Measurements from ENCODE around the gene HTR3B. TPM values are rescaled to one million over a fixed set of nuclear protein-coding genes. Genes with fewer than 3 reads are reported as not detected.
A peak's percentile ranks its signal among the peaks of the same experiment; 100 is the strongest.

The HTR3B gene
- under 1 TPM in 1 of 2 donors, not detected in 1; 0.79 TPM for total RNA-seq
- polyA plus RNA-seq (ENCODE audit: insufficient read length in 2 of 2) = under 1 TPM; 0.13 to 0.86 TPM
- long read RNA-seq, donor 1 = 0 reads
- long read RNA-seq, donor 2 = 0 reads
- long read RNA-seq, donor 3 = 0 reads
- long read RNA-seq, donor 4 = 0 reads

DNA sequence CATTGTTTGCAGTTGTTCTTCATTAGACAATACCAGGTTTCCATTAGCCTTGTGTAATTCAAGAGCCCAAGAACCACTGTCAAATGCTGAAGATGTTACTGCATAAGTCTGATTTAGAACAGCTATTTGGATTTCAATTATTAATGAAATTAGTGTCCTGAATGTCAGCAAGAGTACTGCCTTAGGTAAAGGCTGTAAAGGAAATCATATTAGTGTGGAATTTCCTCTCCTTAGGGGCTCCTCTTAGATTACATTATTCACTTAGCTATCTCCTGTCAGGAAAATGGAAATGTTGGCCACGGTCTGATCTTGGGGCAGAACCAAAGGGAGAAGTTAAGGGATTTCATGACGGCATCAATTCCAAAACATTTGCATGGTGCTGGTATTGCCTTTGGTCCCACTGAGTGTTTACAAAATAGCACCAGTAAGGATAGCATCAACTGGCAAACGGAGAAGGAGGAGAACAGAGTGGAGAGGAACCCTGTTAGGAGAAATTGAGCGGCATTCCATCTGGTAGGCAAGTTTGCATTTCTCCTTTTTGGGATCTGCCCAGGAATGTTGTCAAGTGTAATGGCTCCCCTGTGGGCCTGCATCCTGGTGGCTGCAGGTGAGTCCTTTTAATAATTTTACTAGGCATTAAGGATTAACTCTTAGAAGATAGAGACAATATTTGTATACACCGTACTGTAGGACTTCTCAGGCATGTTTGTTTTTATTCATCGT is at the start of gene HTR3B:
Gene HTR3B (plus strand): TSS at position 418 of the 723 bp plus-strand sequence. CDS start 138 bp downstream, at position 556.
- peaks cover 5% of the 10 kb centered on the region for H3K27me3 ChIP-seq (ENCODE audit: control insufficient read depth, insufficient read depth, low read length)
- no peaks in the 10 kb centered on the region for H3K36me3 ChIP-seq (ENCODE audit: control insufficient read depth, insufficient read depth, low read length)
- H3K27ac ChIP-seq (ENCODE audit: low read depth, low read length) = no peak within 1 kb of the TSS
- peak in 1 of 6 donors; percentile 42 for DNase-seq (ENCODE audit: low read depth in 4 of 6, low spot score in 6 of 6)
- 65% methylated on average over 4 of the region's 6 CpGs for WGBS (ENCODE audit: insufficient coverage)
- H3K4me1 ChIP-seq (ENCODE audit: control insufficient read depth, insufficient read depth, low read length) = no peaks in the 10 kb centered on the region
- H3K4me3 ChIP-seq (ENCODE audit: low read depth, low read length) = no peak within 1 kb of the TSS
- no peaks in the 10 kb centered on the region for H3K9me3 ChIP-seq (ENCODE audit: control insufficient read depth, insufficient read depth, low read length)

GRCh38 chr11:113855803-113856202 is 48.8 kb upstream of the HTR3B start:
- H3K4me3 ChIP-seq (ENCODE audit: low read depth, low read length) = no peak overlapping the region
- H3K9me3 ChIP-seq (ENCODE audit: control insufficient read depth, insufficient read depth, low read length) = no peaks in the 10 kb centered on the region
- no peaks in the 10 kb centered on the region for H3K27me3 ChIP-seq (ENCODE audit: control insufficient read depth, insufficient read depth, low read length)
- no peaks in the 10 kb centered on the region for H3K4me1 ChIP-seq (ENCODE audit: control insufficient read depth, insufficient read depth, low read length)
- no peak overlapping the region for H3K27ac ChIP-seq (ENCODE audit: low read depth, low read length)
- peaks cover 18% of the 10 kb centered on the region for H3K36me3 ChIP-seq (ENCODE audit: control insufficient read depth, insufficient read depth, low read length)
- 100% methylated on average over 1 of the region's 6 CpGs for WGBS (ENCODE audit: insufficient coverage)
- DNase-seq (ENCODE audit: low read depth in 4 of 6, low spot score in 6 of 6) = no peak

DNA sequence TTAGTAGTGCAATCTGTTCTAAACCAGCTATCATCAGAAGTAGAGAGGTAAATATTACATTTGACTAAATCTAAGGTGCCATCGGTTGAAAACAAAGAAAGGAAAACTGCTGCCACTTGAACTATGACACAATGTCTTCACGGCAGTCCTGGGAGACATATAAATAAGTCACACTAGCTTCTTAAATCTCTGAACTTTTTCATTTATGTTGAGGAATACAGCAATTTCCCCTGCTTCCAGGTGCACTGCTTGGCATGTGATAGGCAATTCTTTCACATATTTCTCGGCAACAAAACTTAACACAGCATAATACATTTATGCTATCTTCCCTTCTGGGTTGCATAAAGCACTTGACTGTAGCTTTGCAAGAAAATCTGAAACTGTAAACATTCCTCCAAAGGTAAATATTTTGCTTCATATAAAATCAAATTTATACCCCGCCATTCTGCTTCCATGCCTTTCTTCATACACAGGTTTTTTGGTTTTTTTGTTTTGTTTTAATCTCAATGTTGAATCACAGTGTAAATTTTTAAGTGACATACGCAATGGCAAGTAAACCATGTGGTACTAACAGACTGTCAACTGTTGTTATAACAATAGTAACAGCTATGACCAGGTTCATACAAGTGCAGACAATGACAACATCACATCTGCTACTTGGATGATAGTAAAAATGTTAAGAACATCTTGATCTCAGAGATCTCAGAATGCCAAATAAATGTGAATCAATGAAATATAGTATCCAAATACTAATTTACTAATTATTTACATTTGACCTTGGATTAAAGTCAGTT is 47.4 kb upstream of the HTR3B start:
- H3K27me3 ChIP-seq (ENCODE audit: control insufficient read depth, insufficient read depth, low read length) = no peaks in the 10 kb centered on the region
- no peak overlapping the region for H3K27ac ChIP-seq (ENCODE audit: low read depth, low read length)
- H3K9me3 ChIP-seq (ENCODE audit: control insufficient read depth, insufficient read depth, low read length) = no peaks in the 10 kb centered on the region
- no peak for DNase-seq (ENCODE audit: low read depth in 4 of 6, low spot score in 6 of 6)
- H3K4me1 ChIP-seq (ENCODE audit: control insufficient read depth, insufficient read depth, low read length) = no peaks in the 10 kb centered on the region
- peaks cover 5% of the 10 kb centered on the region for H3K36me3 ChIP-seq (ENCODE audit: control insufficient read depth, insufficient read depth, low read length)
- no peak overlapping the region for H3K4me3 ChIP-seq (ENCODE audit: low read depth, low read length)
- 100% methylated on average over 1 of the region's 5 CpGs for WGBS (ENCODE audit: insufficient coverage)

- Histone ChIP-seq H3K4me1 (ENCODE audit: control insufficient read depth, insufficient read depth, low read length) (no peaks in the 10 kb centered on the region), H3K27me3 (ENCODE audit: control insufficient read depth, insufficient read depth, low read length) (no peaks in the 10 kb centered on the region), H3K27ac (ENCODE audit: low read depth, low read length) (no peak overlapping the region), H3K4me3 (ENCODE audit: low read depth, low read length) (no peak overlapping the region), H3K9me3 (ENCODE audit: control insufficient read depth, insufficient read depth, low read length) (no peaks in the 10 kb centered on the region), H3K36me3 (ENCODE audit: control insufficient read depth, insufficient read depth, low read length) (peaks cover under 1% of the 10 kb centered on the region)
- no peak for DNase-seq (ENCODE audit: low read depth in 4 of 6, low spot score in 6 of 6)
Observed at GRCh38 chr11:113859665-113860064, 44.9 kb upstream of the HTR3B start.

GRCh38 chr11:113862435-113862834 is 42.2 kb upstream of the HTR3B start:
- no peak overlapping the region for H3K27ac ChIP-seq (ENCODE audit: low read depth, low read length)
- H3K36me3 ChIP-seq (ENCODE audit: control insufficient read depth, insufficient read depth, low read length) = peaks cover 4% of the 10 kb centered on the region
- no peak for DNase-seq (ENCODE audit: low read depth in 4 of 6, low spot score in 6 of 6)
- WGBS (ENCODE audit: insufficient coverage) = 33% methylated on average over 4 of the region's 5 CpGs
- no peaks in the 10 kb centered on the region for H3K4me1 ChIP-seq (ENCODE audit: control insufficient read depth, insufficient read depth, low read length)
- no peak overlapping the region for H3K4me3 ChIP-seq (ENCODE audit: low read depth, low read length)
- H3K9me3 ChIP-seq (ENCODE audit: control insufficient read depth, insufficient read depth, low read length) = no peaks in the 10 kb centered on the region
- H3K27me3 ChIP-seq (ENCODE audit: control insufficient read depth, insufficient read depth, low read length) = no peaks in the 10 kb centered on the region

GRCh38 chr11:113864410-113864809 is 40.2 kb upstream of the HTR3B start:
- H3K27ac ChIP-seq (ENCODE audit: low read depth, low read length) = no peak overlapping the region
- peaks cover 4% of the 10 kb centered on the region for H3K36me3 ChIP-seq (ENCODE audit: control insufficient read depth, insufficient read depth, low read length)
- no peak overlapping the region for H3K4me3 ChIP-seq (ENCODE audit: low read depth, low read length)
- H3K9me3 ChIP-seq (ENCODE audit: control insufficient read depth, insufficient read depth, low read length) = no peaks in the 10 kb centered on the region
- H3K27me3 ChIP-seq (ENCODE audit: control insufficient read depth, insufficient read depth, low read length) = no peaks in the 10 kb centered on the region
- H3K4me1 ChIP-seq (ENCODE audit: control insufficient read depth, insufficient read depth, low read length) = no peaks in the 10 kb centered on the region
- DNase-seq (ENCODE audit: low read depth in 4 of 6, low spot score in 6 of 6) = no peak
- 100% methylated on average over 2 of the region's 3 CpGs for WGBS (ENCODE audit: insufficient coverage)

DNA sequence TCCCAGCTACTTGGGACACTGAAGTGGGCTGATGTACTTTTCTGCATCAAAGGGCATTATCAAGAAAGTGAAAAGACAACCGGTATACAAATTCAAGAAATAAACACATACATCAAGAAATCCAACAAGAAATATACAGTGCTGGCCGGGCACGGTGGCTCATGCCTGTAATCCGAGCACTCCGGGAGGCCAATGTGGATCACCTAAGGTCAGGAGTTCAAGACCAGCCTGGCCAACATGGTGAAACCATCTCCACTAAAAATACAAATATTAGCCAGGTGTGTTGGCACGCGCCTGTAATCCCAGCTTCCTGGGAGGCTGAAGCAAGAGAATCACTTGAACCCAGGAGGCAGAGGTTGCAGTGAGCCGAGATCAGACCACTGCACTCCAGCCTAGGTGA is 38.7 kb upstream of the HTR3B start:
- 94% methylated on average over 6 of the region's 8 CpGs for WGBS (ENCODE audit: insufficient coverage)
- no peak overlapping the region for H3K4me3 ChIP-seq (ENCODE audit: low read depth, low read length)
- H3K36me3 ChIP-seq (ENCODE audit: control insufficient read depth, insufficient read depth, low read length) = peaks cover 4% of the 10 kb centered on the region
- H3K4me1 ChIP-seq (ENCODE audit: control insufficient read depth, insufficient read depth, low read length) = no peaks in the 10 kb centered on the region
- no peak for DNase-seq (ENCODE audit: low read depth in 4 of 6, low spot score in 6 of 6)
- H3K27me3 ChIP-seq (ENCODE audit: control insufficient read depth, insufficient read depth, low read length) = no peaks in the 10 kb centered on the region
- no peak overlapping the region for H3K27ac ChIP-seq (ENCODE audit: low read depth, low read length)
- no peaks in the 10 kb centered on the region for H3K9me3 ChIP-seq (ENCODE audit: control insufficient read depth, insufficient read depth, low read length)

DNA sequence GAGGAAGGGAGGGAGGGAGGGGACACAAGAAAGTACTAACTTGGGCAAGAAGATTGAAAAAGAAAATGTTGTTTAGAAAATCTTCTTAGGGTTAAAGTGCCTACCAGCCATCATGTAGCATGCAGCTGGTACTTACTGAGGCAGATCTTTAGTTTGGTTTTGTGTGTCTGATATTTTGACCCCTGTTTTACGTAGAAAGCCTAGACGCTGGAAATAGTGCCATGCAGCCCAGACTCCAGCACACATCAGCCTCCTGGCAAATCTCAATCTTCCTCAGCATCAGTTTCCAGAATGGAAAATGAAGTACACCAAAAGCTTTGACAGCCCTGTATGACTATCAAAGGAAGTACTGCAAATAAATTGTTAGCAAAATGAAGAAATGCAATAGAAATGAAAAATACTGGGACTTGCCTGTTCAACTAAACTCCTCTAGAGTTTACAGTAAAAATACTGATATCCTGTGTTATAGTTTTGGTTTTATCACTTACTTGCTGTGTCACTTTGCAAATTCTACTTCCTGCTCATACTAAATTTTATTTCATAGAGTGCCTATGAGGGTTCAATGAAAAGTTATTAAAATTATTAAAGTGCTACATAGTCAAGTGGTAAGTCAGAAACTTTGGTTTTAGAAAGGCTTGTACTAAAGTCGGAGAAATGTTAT is 36.6 kb upstream of the HTR3B start:
- WGBS (ENCODE audit: insufficient coverage) = no CpG with 5 or more reads among the region's 3 CpGs
- peaks cover 4% of the 10 kb centered on the region for H3K36me3 ChIP-seq (ENCODE audit: control insufficient read depth, insufficient read depth, low read length)
- H3K27ac ChIP-seq (ENCODE audit: low read depth, low read length) = no peak overlapping the region
- no peak for DNase-seq (ENCODE audit: low read depth in 4 of 6, low spot score in 6 of 6)
- H3K27me3 ChIP-seq (ENCODE audit: control insufficient read depth, insufficient read depth, low read length) = no peaks in the 10 kb centered on the region
- no peak overlapping the region for H3K4me3 ChIP-seq (ENCODE audit: low read depth, low read length)
- H3K9me3 ChIP-seq (ENCODE audit: control insufficient read depth, insufficient read depth, low read length) = no peaks in the 10 kb centered on the region
- H3K4me1 ChIP-seq (ENCODE audit: control insufficient read depth, insufficient read depth, low read length) = no peaks in the 10 kb centered on the region

DNA sequence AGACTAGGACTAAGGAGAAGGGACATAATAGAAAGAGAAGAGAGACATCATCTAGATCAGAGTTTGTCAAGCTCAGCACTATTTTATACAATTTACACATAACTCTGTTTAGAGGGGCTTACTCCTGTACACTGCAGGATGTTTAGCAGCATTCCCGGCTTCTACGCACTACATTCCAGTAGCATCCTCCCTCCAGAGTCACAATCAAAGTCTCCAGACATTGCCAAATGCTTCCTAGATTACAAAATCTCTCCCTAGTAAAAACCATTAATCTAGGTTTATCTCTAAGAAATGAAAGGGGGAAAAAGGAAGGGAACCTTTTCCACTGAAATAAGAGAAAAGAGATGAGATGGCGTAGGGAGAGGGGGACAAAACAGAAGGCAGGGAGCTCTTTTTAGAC is 33.3 kb upstream of the HTR3B start:
- no peak for DNase-seq (ENCODE audit: low read depth in 4 of 6, low spot score in 6 of 6)
- Histone ChIP-seq H3K27ac (ENCODE audit: low read depth, low read length) (no peak overlapping the region), H3K36me3 (ENCODE audit: control insufficient read depth, insufficient read depth, low read length) (no peaks in the 10 kb centered on the region), H3K27me3 (ENCODE audit: control insufficient read depth, insufficient read depth, low read length) (no peaks in the 10 kb centered on the region), H3K4me3 (ENCODE audit: low read depth, low read length) (no peak overlapping the region), H3K9me3 (ENCODE audit: control insufficient read depth, insufficient read depth, low read length) (no peaks in the 10 kb centered on the region), H3K4me1 (ENCODE audit: control insufficient read depth, insufficient read depth, low read length) (peaks cover 13% of the 10 kb centered on the region)
- 85% methylated on average over 1 of the region's 3 CpGs for WGBS (ENCODE audit: insufficient coverage)

All from spinal cord (tissue), 10 donors.